Measurements from ENCODE around the gene PARL.

PARL gene

DNA sequence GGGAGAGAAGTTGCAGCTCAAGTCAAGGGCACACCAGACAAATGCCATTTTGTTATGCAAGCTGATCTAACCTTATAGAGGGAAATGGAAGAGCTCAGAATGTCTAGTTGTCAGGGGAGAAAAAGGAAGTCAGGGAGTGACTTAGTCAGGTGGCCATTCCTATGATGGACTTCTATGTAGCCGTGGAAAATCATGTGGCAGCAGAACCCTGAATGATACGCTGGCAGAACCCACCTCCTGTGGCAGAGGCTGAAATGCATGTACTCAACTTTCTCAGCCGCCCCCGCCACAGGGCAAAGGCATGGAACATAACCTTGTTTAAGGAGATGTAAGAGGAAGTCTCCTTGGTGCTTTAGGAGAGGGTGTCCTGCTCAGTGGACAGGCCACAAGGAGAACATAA is 37.7 kb upstream of the PARL start:
- no peak for DNase-seq (ENCODE audit: low spot score)
- H3K27ac ChIP-seq: no peak overlapping the region
- no peak overlapping the region for H3K4me3 ChIP-seq
- TF ChIP-seq, protein P1, sequence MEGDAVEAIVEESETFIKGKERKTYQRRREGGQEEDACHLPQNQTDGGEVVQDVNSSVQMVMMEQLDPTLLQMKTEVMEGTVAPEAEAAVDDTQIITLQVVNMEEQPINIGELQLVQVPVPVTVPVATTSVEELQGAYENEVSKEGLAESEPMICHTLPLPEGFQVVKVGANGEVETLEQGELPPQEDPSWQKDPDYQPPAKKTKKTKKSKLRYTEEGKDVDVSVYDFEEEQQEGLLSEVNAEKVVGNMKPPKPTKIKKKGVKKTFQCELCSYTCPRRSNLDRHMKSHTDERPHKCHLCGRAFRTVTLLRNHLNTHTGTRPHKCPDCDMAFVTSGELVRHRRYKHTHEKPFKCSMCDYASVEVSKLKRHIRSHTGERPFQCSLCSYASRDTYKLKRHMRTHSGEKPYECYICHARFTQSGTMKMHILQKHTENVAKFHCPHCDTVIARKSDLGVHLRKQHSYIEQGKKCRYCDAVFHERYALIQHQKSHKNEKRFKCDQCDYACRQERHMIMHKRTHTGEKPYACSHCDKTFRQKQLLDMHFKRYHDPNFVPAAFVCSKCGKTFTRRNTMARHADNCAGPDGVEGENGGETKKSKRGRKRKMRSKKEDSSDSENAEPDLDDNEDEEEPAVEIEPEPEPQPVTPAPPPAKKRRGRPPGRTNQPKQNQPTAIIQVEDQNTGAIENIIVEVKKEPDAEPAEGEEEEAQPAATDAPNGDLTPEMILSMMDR (IDR thresholded peaks at IDR 0.05): no peak

DNA sequence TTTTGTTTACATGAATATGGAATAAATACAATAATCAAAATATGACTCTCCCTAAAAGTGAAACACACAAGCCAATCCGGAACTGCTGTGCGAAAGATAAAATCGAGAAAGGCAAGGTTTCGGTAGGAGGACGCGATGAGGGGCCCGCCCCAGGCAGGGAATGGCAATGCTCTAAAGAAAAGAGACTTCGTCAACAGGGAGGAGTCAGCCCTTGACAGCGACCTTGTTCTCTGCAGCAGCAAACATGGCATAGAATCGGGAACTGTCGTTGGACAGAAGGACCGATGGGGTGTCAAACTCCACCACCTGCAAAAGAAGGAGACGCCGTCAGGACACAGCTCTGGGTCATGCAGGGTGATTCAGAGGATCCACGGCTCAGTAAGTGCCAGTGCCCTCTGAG is 36.4 kb upstream of the PARL start:
- DNase-seq (ENCODE audit: low spot score): no peak
- Histone ChIP-seq H3K27ac (no peak overlapping the region), H3K4me3 (no peak overlapping the region)
- TF ChIP-seq, protein P1 (IDR thresholded peaks at IDR 0.05): no peak

DNA sequence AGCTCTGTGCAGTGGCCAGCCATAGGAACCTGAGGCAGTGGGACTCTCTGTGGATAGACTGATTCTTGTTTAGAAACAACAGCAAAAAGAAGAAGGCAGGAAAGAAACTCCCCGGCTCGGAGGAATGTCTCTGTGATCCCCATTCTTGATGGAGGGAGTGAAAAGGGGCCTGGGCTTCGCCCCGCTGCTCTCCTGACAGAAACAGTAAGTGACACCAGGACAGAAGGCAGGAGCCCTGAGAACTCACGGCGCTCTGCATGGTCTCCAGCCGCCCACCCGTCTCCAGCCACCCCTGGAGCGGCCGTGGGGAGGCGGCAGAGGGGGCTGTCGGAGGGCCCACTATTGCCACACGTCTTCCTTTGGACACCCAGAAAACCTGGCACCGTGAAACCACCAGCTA is 35.7 kb upstream of the PARL start:
- Histone ChIP-seq H3K27ac (no peak overlapping the region), H3K4me3 (no peak overlapping the region)
- TF ChIP-seq, protein P1 (IDR thresholded peaks at IDR 0.05): no peak
- no peak for DNase-seq (ENCODE audit: low spot score)

DNA sequence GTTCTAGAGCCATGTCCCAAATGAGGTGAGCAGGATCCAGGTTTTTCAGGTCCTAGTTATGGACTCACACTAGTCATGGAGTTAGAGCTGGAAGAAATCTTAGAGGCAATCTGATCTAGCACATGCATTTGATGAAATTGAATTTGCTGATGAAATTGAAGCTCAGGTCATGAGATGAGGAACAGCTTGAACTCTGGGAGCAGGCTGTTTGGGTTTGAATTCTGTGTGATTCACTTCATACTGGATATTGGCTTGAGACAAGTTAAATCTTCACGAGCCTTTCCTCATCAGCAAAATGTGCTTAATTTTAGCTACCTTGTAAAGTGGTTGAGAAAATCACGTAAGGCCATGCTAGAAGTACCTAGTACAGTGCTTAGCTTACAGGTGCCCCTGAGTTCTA is 33.5 kb upstream of the PARL start:
- DNase-seq (ENCODE audit: low spot score): no peak
- Histone ChIP-seq H3K4me3 (no peak overlapping the region), H3K27ac (no peak overlapping the region)
- TF ChIP-seq, protein P1 (IDR thresholded peaks at IDR 0.05): no peak

DNA sequence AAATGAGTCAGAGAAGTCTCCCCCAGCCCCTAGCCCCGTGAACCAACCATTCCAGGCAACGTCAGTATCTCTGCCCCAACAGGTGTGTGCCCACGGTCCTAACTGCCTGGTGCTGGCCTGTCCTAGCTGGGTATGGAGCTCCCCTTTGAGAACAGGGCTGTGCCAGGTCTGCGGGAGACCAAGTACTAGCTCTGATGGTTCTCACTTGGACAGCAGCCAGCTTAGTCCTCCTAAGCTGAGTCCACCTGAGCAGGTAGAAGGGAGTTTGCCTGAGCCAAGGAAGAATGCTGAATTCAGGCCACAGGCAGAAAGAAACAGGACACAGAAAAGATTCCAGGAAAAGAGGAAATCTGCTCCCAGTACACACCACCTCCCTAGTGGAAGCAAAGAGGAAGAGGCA is 33.1 kb upstream of the PARL start:
- no peak overlapping the region for H3K27ac ChIP-seq
- no peak for DNase-seq (ENCODE audit: low spot score)
- no peak overlapping the region for H3K4me3 ChIP-seq
- TF ChIP-seq, protein P1 (IDR thresholded peaks at IDR 0.05): no peak

DNA sequence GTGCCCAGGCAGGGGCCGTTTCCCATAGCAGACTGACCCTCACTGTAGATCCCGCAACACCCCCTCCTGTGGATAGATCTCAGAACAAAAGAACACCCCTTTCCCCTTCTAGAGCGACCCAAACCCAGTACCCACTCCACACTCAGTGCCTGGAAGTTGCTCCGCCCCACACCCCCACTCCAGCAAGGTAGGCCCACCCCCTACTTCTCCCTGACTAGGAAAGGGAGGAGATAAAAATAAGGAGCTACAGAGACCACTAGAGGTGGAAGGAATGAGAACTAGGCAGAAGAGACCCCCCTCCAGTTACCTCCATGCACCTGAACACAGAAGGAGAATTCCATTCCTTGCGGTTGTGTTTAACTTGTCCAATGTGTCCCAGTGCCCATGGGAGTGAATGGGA is 30.2 kb upstream of the PARL start:
- Histone ChIP-seq H3K27ac (no peak overlapping the region), H3K4me3 (no peak overlapping the region)
- TF ChIP-seq, protein P1 (IDR thresholded peaks at IDR 0.05): no peak
- no peak for DNase-seq (ENCODE audit: low spot score)

DNA sequence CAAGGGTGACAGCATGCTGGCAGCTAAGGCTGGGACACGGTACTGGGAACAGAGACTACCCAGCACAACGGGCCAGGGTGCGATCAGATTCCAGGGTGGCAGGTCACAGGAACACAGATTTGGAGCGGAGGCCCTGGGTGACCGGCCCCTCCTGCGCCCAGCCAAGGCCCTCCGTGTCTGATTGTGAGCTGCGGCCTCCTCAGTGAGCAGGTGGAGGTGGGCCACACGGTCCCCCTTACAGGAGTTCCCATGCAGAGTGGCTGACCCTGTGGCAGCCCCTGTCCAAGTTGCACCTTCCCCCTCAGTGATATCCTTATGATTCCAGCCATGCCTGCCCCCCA is 28.9 kb upstream of the PARL start:
- no peak overlapping the region for H3K4me3 ChIP-seq
- TF ChIP-seq, protein P1 (IDR thresholded peaks at IDR 0.05): no peak
- no peak for DNase-seq (ENCODE audit: low spot score)
- no peak overlapping the region for H3K27ac ChIP-seq

Data from coronary artery (tissue), 2 donors.